GM15510 (cell line): Measurements from ENCODE around the gene HAP1.
A peak's percentile ranks its signal among the peaks of the same experiment; 100 is the strongest.

Experiments used
- POLR2A ChIP-seq: IDR thresholded peaks from 3 replicates; pipeline ENCODE4 v1.6.1; 2011; ENCODE audit warnings: borderline replicate concordance; ENCODE audit not compliant: insufficient read length; ENCODE audit errors: extremely low read depth

The HAP1 gene

DNA sequence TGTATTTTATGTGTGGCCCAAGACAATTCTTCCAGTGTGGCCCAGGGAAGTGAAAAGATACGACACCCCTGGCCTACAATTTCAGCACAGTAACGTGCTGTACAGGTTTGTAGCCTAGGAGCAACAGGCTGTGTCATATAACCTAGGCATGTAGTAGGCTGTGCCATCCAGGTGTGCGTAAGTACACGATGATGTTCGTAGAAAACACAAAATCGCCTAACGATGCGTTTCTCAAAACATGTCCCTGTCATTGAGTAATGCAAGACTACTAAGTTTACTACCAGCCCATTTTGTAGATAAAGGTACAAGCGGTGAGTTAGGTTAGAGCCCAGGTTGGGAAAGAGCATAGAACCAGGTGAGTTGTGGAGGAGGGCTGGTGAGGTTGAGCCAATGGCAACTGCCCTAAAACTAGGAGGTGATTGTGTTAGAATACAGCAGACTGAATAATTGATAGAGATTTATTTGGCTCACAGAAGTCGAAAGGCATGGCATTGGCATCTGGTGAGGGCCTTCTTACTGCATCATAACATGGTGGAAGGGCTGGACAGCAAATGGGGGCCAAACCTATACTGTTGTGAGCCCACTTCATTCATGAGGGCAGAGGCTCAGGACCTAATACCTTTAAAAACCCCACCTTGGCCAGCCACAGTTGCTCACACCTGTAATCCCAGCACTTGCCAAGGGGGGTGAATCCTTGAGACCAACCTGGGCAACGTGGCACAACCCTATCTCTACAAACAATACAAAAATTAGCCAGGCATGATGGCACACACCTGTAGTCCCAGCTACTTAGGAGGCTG lies 41.5 kb downstream of the HAP1 start:
- peak; percentile 13 for TF ChIP-seq POLR2A

- no peak for TF ChIP-seq POLR2A
Observed at GRCh38 chr17:41691031-41691777, 43.2 kb downstream of the HAP1 start.

- TF ChIP-seq POLR2A, result no peak
Observed at GRCh38 chr17:41690497-41690896, 43.9 kb downstream of the HAP1 start.

GRCh38 chr17:41689497-41690299 lies 44.7 kb downstream of the HAP1 start:
- TF ChIP-seq POLR2A, result no peak

DNA sequence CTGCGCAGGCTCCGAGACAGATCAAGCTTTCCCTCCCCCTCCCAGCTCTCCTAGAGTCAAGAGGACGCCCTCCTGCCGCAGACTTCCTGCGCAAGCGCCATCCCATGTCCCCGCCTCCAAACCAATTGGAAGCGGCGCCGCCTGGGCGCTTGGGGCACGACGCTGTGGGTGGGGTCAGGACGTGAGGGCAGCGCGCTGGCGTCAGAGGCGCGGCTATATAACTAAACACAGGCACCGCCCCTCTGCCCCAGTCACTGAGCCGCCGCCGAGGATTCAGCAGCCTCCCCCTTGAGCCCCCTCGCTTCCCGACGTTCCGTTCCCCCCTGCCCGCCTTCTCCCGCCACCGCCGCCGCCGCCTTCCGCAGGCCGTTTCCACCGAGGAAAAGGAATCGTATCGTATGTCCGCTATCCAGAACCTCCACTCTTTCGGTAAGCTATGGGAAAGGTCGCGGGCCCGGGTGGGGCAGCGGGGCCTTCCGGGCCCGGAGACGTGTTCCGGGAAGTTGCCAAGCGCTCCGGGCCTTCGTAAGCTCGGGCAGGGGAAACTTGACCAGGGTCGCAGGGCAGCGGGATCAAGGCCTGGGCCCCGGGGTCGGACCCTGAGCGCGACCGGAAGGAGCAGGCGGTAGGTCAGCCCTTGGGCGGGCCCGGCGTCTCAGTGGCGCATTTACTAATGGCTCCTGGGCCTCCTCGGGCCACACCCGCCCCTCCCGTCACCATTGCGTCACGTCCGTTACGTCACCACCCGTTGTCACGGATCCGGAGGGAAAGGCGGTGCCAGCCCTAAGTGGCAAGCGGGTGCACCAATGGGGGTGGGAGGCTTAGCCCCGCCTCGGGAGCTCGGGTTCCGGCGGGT lies 45.6 kb downstream of the HAP1 start, which contains the start of gene EIF1:
EIF1 (plus strand) TSS at position 245 of the 856 bp plus-strand sequence; CDS start at position 399, 154 bp downstream.
- TF ChIP-seq POLR2A, result peak; percentile 99

DNA sequence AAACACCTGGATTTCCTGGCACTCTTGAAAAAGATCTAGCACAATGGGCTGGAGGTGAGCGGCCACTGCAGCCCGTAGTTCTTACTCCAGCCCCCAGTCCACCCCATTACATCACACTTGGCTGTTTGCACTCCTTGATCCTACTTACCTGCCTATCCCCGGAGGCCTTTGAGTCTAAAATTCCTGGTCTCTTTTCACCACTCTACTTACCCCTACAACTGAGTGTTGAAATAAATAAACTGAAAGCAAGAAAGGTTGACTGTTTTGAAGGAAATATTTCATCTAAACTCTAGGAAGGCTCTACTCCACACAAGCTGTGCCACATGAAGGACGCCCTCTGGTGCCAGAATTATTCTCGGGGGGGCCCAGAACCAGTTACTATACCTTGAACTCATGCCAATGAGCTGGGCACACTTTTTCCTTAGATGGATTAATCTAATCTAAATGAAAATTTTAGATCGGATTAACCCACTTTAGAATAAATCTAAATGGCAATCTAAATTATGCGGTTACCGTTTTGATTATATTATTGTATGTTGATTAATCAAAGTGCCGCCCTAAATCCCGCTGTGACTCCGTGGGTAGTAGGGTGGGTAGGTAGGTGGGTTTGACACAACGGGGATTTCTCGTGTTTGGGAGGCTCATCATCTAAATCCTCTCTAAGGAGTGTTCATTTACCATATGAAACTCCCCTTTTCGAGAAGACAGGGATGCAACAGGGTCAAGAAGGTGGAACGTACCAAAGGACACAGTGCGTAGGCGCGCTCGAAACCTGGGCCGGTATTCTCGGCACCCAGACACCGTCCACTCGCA lies 46.4 kb downstream of the HAP1 start:
- no peak for TF ChIP-seq POLR2A

- TF ChIP-seq POLR2A, result no peak
Observed at GRCh38 chr17:41686281-41686680, 48.2 kb downstream of the HAP1 start.

DNA sequence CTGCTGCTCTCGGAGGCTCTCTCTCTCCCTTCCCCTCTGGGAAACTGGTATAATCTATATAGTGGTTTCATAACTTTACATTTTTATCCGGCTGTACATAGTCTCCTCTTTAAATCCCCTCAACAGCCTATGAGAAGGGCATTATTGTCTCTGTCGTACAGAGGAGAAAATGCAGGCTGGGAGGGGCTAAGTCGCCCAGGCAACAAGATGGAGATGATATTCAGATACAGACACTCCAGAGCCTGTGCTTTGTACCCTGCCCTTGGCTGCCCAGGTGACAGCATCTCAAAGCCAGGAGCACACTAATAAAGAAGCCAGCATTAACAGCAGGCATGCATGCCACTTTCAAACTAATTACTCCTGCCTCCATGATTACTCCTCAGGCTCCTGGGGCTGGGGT lies 50.4 kb downstream of the HAP1 start:
- TF ChIP-seq POLR2A, result no peak

- TF ChIP-seq POLR2A, result no peak
Observed at GRCh38 chr17:41683441-41684007, 50.9 kb downstream of the HAP1 start.

DNA sequence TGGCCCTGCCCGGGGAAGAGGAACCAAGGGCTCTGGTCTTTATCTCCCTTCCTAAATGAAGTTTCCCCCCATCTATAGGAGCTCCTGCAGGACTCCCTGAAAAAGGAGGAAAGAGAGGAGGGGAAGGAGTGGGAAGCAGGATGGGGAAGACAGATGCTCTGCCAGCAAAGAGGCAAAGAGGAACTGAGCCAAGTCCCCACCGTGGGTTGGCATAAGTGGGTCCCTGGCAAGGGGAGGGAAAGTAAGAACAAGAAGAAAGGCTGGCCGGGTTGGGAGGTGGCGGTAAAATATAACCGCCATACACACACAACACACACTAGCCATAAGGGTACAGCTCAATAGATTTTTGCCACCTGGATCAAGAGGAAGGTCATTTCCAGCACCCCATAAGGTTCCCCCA lies 51.8 kb downstream of the HAP1 start:
- TF ChIP-seq POLR2A, result no peak

DNA sequence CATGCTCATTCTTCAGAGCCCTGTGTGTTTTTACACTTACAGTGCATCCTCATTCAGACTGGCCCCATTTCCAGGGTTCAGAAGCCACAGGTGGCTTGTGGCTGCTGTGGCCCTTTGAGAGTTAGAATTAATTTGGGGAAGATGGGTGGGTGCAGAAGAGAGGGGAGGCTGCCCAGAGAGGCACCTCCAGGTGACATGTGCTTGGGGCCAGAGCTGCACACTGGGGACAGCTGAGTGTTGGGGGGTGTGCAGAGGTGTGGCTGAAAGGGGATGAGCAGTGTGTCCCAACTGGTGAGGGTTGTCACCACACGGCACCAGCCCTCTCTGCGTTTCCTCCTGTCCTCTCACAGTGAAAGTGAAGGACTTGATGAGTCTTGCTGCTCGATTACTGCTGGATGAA lies 52.7 kb downstream of the HAP1 start:
- TF ChIP-seq POLR2A, result no peak

DNA sequence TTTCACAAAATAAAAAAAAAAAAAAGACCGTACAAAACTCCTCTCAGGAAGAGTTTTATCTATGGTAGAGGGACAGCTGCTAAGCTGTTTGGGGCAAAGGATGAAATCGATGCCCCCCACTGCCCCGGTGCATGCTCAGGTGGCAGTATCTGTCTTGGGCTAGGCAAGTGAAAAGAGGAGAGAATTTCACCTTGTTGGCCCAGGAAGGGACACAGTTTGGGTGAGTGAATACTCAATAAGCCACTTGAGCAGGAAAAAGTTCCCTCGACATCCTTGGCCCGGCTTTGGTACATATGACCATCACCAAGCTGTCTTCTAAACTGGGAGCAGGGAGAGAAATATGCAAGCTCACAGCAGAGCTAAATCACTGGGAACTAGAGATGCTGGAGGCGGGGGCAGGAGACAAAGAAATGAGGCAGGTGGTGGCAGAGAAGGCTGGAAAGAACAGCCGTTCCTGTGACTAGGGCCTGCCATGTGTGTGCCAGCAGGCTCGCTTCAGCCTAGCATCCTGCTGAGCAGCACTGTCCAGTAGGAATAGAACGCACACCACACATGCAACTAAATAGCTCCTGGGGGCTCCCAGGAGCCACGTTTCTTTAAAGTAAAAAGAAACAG lies 53.9 kb downstream of the HAP1 start:
- no peak for TF ChIP-seq POLR2A
